Esophagus muscularis mucosa (tissue), 4 donors: ENCODE measurements around the gene GRIP1. TPM values are rescaled to one million over a fixed set of nuclear protein-coding genes. Genes with fewer than 3 reads are reported as not detected.
A peak's percentile ranks its signal among the peaks of the same experiment; 100 is the strongest.

Experiments used
- DNase-seq: peaks from one replicate; pipeline ENCODE4 v3.0.0-alpha.2; 2017; ENCODE audit errors: extremely low spot score
- H3K27ac ChIP-seq, 4 donors: fragments of 200-600 bp; sonication (generic); replicated peaks in 1 of 4; 1 replicate in 3 of 4; 2 replicates in 1 of 4; pipeline ENCODE4 v1.5.1; 2016 to 2019; ENCODE audit warnings: mild to moderate bottlenecking in 1 of 4
- H3K27me3 ChIP-seq, 4 donors: fragments of 200-600 bp; sonication (generic); one replicate each; pipeline versions ENCODE4 v1.5.1 to v1.6.0; 2016 to 2019
- H3K36me3 ChIP-seq, 4 donors: fragments of 200-600 bp; sonication (generic); one replicate each; pipeline ENCODE4 v1.5.1; 2016 to 2019
- H3K4me1 ChIP-seq, 4 donors: fragments of 200-600 bp; sonication (generic); one replicate each; pipeline ENCODE4 v1.5.1; 2016 to 2019
- H3K4me3 ChIP-seq, 4 donors: fragments of 200-600 bp; sonication (generic); 1 replicate in 2 of 4; 2 replicates in 2 of 4; pipeline ENCODE4 v1.5.1; 2016 to 2019; ENCODE audit warnings: mild to moderate bottlenecking in 4 of 4, moderate library complexity in 1 of 4
- H3K9me3 ChIP-seq, 4 donors: fragments of 200-600 bp; sonication (generic); 1 replicate in 3 of 4; 2 replicates in 1 of 4; pipeline ENCODE4 v1.5.1; 2016 to 2019
- EP300 ChIP-seq: sonication (generic); formaldehyde crosslinking; IDR thresholded peaks from one replicate; pipeline ENCODE4 v1.6.1; 2017; ENCODE audit warnings: antibody characterized with exemption
- POLR2A ChIP-seq: fragments of 450-650 bp; IDR thresholded peaks from one replicate; pipeline ENCODE4 v1.6.1; 2017; ENCODE audit warnings: antibody characterized with exemption, moderate library complexity, mild to moderate bottlenecking, low read depth
- POLR2AphosphoS5 ChIP-seq, 2 donors: sonication (generic); formaldehyde crosslinking; IDR thresholded peaks; one replicate each; pipeline ENCODE4 v1.6.1; 2017; ENCODE audit warnings: antibody characterized with exemption in 2 of 2
- WGBS: methylation state at CpG from one replicate; pipeline ENCODE4 v1.1.5; 2018; 5-methylcytosine and 5-hydroxymethylcytosine counted together
- intact Hi-C: fragments of 100-400 bp; cut with DNase I; formaldehyde crosslinking; loops from one replicate; pipeline ENCODE4 v1.15.1; 2023
- total RNA-seq, 4 donors: library from RNA; depleted of rRNA; stranded (reverse); fragments of >200 nt; gene quantifications; one replicate each; pipeline versions ENCODE4 v1.1.0 to v1.2.1, GENCODE V29; 2016
- TF ChIP-seq, protein P1 (sequence below), 3 experiments: fragments of 200-600 bp in 2 of 3; fragments of 450-650 bp in 1 of 3; sonication (generic) in 2 of 3; IDR thresholded peaks; one replicate each; pipeline ENCODE4 v1.5.1; 2017 to 2019; ENCODE audit warnings: antibody characterized with exemption in 3 of 3, mild to moderate bottlenecking in 2 of 3, moderate library complexity in 1 of 3

The GRIP1 gene
- total RNA-seq, 4 donors from 2014 or later, result 12.5 to 15.2 (median 13.6) TPM

DNA sequence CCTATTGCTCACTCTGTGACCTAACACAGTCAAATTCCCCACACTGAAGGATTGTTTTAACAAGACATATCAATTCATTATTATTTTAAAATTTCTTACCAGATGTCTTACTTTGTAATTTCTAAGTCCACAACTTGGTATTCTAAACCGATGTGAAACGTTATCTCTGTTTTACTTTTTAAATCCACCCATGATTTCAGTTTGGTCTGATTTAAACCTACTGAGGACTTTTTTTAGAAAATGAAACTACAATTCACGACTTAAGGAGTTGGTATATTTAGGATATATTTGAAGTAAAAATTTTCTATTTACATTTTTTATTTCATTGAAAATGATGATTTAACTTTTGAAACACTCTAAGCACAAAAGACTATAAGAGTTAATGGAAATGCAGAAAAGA lies 35.1 kb upstream of the GRIP1 start:
- no peaks in the 10 kb centered on the region for H3K9me3 ChIP-seq
- WGBS, result 29% methylated on average over 3 of the region's 3 CpGs
- TF ChIP-seq POLR2A, result no peak
- TF ChIP-seq, protein P1, sequence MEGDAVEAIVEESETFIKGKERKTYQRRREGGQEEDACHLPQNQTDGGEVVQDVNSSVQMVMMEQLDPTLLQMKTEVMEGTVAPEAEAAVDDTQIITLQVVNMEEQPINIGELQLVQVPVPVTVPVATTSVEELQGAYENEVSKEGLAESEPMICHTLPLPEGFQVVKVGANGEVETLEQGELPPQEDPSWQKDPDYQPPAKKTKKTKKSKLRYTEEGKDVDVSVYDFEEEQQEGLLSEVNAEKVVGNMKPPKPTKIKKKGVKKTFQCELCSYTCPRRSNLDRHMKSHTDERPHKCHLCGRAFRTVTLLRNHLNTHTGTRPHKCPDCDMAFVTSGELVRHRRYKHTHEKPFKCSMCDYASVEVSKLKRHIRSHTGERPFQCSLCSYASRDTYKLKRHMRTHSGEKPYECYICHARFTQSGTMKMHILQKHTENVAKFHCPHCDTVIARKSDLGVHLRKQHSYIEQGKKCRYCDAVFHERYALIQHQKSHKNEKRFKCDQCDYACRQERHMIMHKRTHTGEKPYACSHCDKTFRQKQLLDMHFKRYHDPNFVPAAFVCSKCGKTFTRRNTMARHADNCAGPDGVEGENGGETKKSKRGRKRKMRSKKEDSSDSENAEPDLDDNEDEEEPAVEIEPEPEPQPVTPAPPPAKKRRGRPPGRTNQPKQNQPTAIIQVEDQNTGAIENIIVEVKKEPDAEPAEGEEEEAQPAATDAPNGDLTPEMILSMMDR (IDR thresholded peaks at IDR 0.05), result no peak
- no peak for TF ChIP-seq EP300
- TF ChIP-seq POLR2AphosphoS5 (IDR thresholded peaks at IDR 0.05), result no peak
- no peaks in the 10 kb centered on the region for H3K36me3 ChIP-seq
- no peak overlapping the region for H3K27ac ChIP-seq
- no peaks in the 10 kb centered on the region for H3K27me3 ChIP-seq
- intact Hi-C loops, result no loop called here
- H3K4me3 ChIP-seq, result peak overlapping the region in 3 of 4 donors; percentile 6 to 13 (median 7)
- H3K4me1 ChIP-seq, result peaks cover 0 to 4% (median 0%) of the 10 kb centered on the region in 4 donors
- no peak for DNase-seq

DNA sequence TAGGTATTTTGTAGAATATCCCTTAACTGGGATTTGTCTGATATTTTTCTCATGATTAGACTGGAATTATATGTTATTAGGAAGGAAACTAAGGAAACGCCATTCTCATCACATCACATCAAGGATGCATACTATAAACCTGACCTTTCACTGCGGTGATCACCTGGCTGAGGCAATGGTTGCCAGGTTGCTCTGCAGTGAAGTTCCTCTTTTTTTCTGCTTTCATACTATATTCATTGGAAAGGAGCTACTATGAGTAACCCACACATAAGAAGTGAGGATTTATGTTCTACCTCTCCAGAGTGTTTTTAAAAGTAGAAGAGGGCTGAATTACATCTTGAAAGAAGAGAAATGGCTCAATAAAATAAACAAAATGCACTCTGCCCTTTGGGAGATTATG lies 31.0 kb upstream of the GRIP1 start:
- TF ChIP-seq POLR2A, result no peak
- no peak for TF ChIP-seq EP300
- TF ChIP-seq, protein P1 (IDR thresholded peaks at IDR 0.05), result no peak
- TF ChIP-seq POLR2AphosphoS5 (IDR thresholded peaks at IDR 0.05), result no peak
- Histone ChIP-seq H3K4me3 (no peak overlapping the region), H3K4me1 (peaks cover 0 to 4% (median 0%) of the 10 kb centered on the region in 4 donors), H3K36me3 (no peaks in the 10 kb centered on the region), H3K27ac (no peak overlapping the region), H3K27me3 (no peaks in the 10 kb centered on the region), H3K9me3 (no peaks in the 10 kb centered on the region)
- WGBS, result 70% methylated on average over 2 of the region's 2 CpGs
- intact Hi-C loops, result no loop called here
- no peak for DNase-seq

DNA sequence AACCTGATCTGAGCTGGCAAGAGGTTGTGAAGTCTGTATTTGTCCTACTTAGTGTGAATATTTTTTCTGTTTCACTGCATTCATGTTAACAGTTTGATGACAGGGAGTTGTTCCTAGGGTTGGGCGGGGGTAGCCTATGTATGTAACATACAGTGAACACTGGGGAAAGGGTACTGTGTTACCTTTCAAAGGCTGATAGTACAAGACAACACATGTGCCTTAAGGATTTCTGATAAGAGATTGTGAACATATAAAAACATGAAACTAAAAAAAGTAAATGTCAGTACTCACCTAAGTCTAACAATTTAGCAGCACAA lies 30.5 kb upstream of the GRIP1 start:
- no peaks in the 10 kb centered on the region for H3K9me3 ChIP-seq
- WGBS, result 94% methylated on average over 1 of the region's 1 CpG
- peaks cover 0 to 4% (median 0%) of the 10 kb centered on the region in 4 donors for H3K4me1 ChIP-seq
- TF ChIP-seq EP300 (no peak), POLR2AphosphoS5 (IDR thresholded peaks at IDR 0.05) (no peak), POLR2A (no peak)
- TF ChIP-seq, protein P1 (IDR thresholded peaks at IDR 0.05), result no peak
- H3K36me3 ChIP-seq, result no peaks in the 10 kb centered on the region
- intact Hi-C loops, result no loop called here
- no peak overlapping the region for H3K27ac ChIP-seq
- no peak overlapping the region for H3K4me3 ChIP-seq
- no peak for DNase-seq
- no peaks in the 10 kb centered on the region for H3K27me3 ChIP-seq

DNA sequence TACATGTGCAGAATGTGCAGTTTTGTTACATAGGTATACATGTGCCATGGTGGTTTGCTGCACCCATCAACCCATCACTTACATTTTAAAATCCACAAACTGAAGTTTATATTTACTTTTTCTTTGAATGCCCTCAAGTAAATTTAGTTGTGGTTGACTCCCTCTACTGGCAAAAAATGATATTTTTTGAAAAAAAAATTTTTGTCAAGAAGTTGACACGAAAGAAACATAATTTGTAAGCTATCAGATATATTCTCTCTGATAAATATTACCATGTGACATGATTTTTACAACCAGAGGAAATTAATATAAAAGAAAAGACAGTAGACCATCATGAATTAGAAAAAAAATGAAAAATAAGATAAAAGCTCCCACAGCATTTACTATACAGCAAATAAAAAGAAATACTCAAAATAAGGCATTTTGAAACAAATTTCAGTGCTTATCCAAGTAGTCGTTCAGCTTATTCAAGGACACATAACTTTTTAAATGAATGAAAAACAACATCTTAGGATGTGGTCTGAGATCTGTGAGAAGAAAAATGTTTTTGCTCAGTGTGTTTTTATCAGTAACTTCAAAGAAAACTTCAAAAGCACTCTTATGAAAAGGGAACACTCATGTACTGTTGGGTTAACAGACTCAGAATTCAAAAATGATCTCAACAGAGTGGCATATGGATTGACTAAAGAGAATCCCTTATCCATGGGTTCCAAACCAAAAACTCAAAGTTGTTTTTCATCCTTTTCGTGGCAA lies 30.0 kb upstream of the GRIP1 start:
- H3K4me1 ChIP-seq, result peaks cover 0 to 4% (median 0%) of the 10 kb centered on the region in 4 donors
- H3K27ac ChIP-seq, result no peak overlapping the region
- WGBS, result 41% methylated on average over 3 of the region's 3 CpGs
- H3K36me3 ChIP-seq, result no peaks in the 10 kb centered on the region
- DNase-seq, result no peak
- no peaks in the 10 kb centered on the region for H3K9me3 ChIP-seq
- TF ChIP-seq, protein P1 (IDR thresholded peaks at IDR 0.05), result peak in 2 of 3 experiments; percentile 41 to 44
- TF ChIP-seq POLR2A (no peak), POLR2AphosphoS5 (IDR thresholded peaks at IDR 0.05) (no peak), EP300 (no peak)
- no peaks in the 10 kb centered on the region for H3K27me3 ChIP-seq
- intact Hi-C loops, result no loop called here
- no peak overlapping the region for H3K4me3 ChIP-seq
